ENCODE results near the gene SFI1. TPM values are rescaled to one million over a fixed set of nuclear protein-coding genes. Genes with fewer than 3 reads are reported as not detected.

SFI1 gene
- polyA plus RNA-seq, 1 donor (not counting 4 experiments of a cell fraction or from before 2014, with no cell fraction given): 10.7 TPM

DNA sequence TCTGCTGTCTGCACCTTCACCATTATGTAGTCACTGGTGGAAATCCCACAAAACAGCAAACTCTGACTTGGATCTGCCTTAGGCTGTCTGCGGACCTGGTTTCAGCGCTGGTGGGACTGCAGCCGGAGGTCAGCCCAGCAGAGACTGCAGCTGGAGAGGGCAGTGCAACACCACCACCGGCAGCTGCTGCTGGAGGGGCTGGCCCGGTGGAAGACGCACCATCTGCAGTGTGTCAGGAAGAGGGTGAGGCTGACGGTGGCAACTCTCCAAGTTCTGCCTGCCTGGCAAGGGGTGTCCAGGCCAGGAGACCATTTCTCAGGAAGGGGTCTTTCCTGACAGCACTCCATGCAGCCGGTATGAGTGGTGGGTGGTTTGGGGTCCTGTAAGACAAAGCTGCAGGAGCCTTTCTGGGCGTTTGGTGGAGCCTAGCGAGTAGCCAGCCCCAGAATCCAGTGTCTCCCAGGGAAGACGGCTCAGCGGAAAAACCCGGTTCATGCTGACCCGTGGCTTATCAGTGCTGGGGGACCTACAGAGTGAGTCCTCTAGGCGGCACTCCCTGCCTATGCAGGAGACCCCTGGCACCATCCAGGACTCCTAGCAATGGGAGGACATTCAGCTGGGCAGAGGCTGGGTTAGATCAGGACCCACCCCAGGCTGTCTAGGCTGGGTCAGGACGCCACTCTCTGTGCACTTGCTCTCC, 114.9 kb downstream of the SFI1 start:
- FAIRE-seq: no peak

DNA sequence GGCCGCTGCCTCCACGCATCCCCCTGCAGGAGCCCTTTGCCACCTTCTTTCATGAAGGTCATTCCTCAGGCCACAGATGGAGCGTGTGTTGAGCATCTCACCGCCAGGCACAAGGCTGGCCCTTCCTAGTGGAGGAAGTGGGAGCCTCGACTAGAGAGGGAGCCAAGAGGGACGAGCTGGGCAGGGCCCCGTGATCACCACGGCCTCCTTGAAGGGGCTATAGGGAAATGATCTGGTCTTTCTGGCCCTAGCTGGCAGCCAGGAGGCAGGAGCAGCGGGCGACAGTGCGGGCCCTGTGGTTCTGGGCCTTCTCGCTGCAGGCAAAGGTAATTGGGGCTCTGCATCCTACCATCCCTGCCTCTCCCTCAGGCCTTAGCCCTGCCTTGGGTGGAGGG, 116.6 kb downstream of the SFI1 start:
- FAIRE-seq (no peak), DNase-seq (ENCODE audit: low read depth, low spot score) (no peak)
- no peak overlapping the region for H2AFZ ChIP-seq (ENCODE audit: control insufficient read depth, low read length)
- no peaks in the 10 kb centered on the region for H3K4me1 ChIP-seq (ENCODE audit: control insufficient read depth, extremely low read depth, insufficient read depth, low read length)
- H4K20me1 ChIP-seq (ENCODE audit: control insufficient read depth, extremely low read depth, insufficient read depth, low read length): peaks cover 7% of the 10 kb centered on the region
- no peaks in the 10 kb centered on the region for H3K9me3 ChIP-seq (ENCODE audit: control insufficient read depth, low read depth, low read length)
- no peak overlapping the region for H3K9ac ChIP-seq (ENCODE audit: control insufficient read depth, extremely low read depth, insufficient read depth, low read length)
- H3K27ac ChIP-seq (ENCODE audit: control insufficient read depth, insufficient read depth, low read length): no peak overlapping the region
- TF ChIP-seq, protein P1, sequence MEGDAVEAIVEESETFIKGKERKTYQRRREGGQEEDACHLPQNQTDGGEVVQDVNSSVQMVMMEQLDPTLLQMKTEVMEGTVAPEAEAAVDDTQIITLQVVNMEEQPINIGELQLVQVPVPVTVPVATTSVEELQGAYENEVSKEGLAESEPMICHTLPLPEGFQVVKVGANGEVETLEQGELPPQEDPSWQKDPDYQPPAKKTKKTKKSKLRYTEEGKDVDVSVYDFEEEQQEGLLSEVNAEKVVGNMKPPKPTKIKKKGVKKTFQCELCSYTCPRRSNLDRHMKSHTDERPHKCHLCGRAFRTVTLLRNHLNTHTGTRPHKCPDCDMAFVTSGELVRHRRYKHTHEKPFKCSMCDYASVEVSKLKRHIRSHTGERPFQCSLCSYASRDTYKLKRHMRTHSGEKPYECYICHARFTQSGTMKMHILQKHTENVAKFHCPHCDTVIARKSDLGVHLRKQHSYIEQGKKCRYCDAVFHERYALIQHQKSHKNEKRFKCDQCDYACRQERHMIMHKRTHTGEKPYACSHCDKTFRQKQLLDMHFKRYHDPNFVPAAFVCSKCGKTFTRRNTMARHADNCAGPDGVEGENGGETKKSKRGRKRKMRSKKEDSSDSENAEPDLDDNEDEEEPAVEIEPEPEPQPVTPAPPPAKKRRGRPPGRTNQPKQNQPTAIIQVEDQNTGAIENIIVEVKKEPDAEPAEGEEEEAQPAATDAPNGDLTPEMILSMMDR (optimal IDR thresholded peaks at IDR 0.05 in 1 of 3, IDR thresholded peaks at IDR 0.05 in 1 of 3, conservative IDR thresholded peaks at IDR 0.05 in 1 of 3; ENCODE audit: extremely low read depth in 1 of 3, insufficient read depth in 2 of 3, low read length in 3 of 3): no peak
- TF ChIP-seq EZH2 (IDR thresholded peaks at IDR 0.05; ENCODE audit: low read length): no peak
- peaks cover 2% of the 10 kb centered on the region for H3K9me1 ChIP-seq (ENCODE audit: control insufficient read depth, extremely low read depth, insufficient read depth, low read length)
- H3K36me3 ChIP-seq (ENCODE audit: control insufficient read depth in 2 of 2, extremely low read depth in 1 of 2, insufficient read depth in 2 of 2, low read length in 2 of 2): peaks cover 7 to 10% of the 10 kb centered on the region in 2 experiments
- dilution Hi-C loops (cut with MboI; ENCODE audit: extremely low pct_ligation_motif_present, low sequenced_read_pairs): no loop called here
- H3K27me3 ChIP-seq (ENCODE audit: control insufficient read depth, extremely low read depth, insufficient read depth, low read length): no peaks in the 10 kb centered on the region
- H3K4me3 ChIP-seq (ENCODE audit: control insufficient read depth in 2 of 3, extremely low read depth in 1 of 3, insufficient read depth in 2 of 3, low read depth in 1 of 3, low read length in 3 of 3): no peak overlapping the region
- no peaks in the 10 kb centered on the region for H3K79me2 ChIP-seq (ENCODE audit: control insufficient read depth, insufficient read depth, low read length)
- H3K4me2 ChIP-seq (ENCODE audit: control insufficient read depth, extremely low read depth, insufficient read depth, low read depth, low read length): no peak overlapping the region

More for the DNA sequence above, 114.9 kb downstream of the SFI1 start:
- Histone ChIP-seq H3K4me3 (ENCODE audit: control insufficient read depth in 2 of 3, extremely low read depth in 1 of 3, insufficient read depth in 2 of 3, low read depth in 1 of 3, low read length in 3 of 3) (no peak overlapping the region), H3K27ac (ENCODE audit: control insufficient read depth, insufficient read depth, low read length) (no peak overlapping the region), H3K9me1 (ENCODE audit: control insufficient read depth, extremely low read depth, insufficient read depth, low read length) (no peaks in the 10 kb centered on the region), H3K4me1 (ENCODE audit: control insufficient read depth, extremely low read depth, insufficient read depth, low read length) (no peaks in the 10 kb centered on the region), H3K4me2 (ENCODE audit: control insufficient read depth, extremely low read depth, insufficient read depth, low read depth, low read length) (no peak overlapping the region), H2AFZ (ENCODE audit: control insufficient read depth, low read length) (no peak overlapping the region), H3K27me3 (ENCODE audit: control insufficient read depth, extremely low read depth, insufficient read depth, low read length) (no peaks in the 10 kb centered on the region), H3K9me3 (ENCODE audit: control insufficient read depth, low read depth, low read length) (no peaks in the 10 kb centered on the region), H3K9ac (ENCODE audit: control insufficient read depth, extremely low read depth, insufficient read depth, low read length) (no peak overlapping the region), H3K79me2 (ENCODE audit: control insufficient read depth, insufficient read depth, low read length) (no peaks in the 10 kb centered on the region), H4K20me1 (ENCODE audit: control insufficient read depth, extremely low read depth, insufficient read depth, low read length) (no peaks in the 10 kb centered on the region), H3K36me3 (ENCODE audit: control insufficient read depth in 2 of 2, extremely low read depth in 1 of 2, insufficient read depth in 2 of 2, low read length in 2 of 2) (peaks cover 3 to 4% of the 10 kb centered on the region in 2 experiments)
- dilution Hi-C loops (cut with MboI; ENCODE audit: extremely low pct_ligation_motif_present, low sequenced_read_pairs): no loop called here
- DNase-seq (ENCODE audit: low read depth, low spot score): no peak
- TF ChIP-seq EZH2 (IDR thresholded peaks at IDR 0.05; ENCODE audit: low read length): no peak
- TF ChIP-seq, protein P1 (optimal IDR thresholded peaks at IDR 0.05 in 1 of 3, IDR thresholded peaks at IDR 0.05 in 1 of 3, conservative IDR thresholded peaks at IDR 0.05 in 1 of 3; ENCODE audit: extremely low read depth in 1 of 3, insufficient read depth in 2 of 3, low read length in 3 of 3): no peak
